ENCODE results near the gene PAK5.

The PAK5 gene

DNA sequence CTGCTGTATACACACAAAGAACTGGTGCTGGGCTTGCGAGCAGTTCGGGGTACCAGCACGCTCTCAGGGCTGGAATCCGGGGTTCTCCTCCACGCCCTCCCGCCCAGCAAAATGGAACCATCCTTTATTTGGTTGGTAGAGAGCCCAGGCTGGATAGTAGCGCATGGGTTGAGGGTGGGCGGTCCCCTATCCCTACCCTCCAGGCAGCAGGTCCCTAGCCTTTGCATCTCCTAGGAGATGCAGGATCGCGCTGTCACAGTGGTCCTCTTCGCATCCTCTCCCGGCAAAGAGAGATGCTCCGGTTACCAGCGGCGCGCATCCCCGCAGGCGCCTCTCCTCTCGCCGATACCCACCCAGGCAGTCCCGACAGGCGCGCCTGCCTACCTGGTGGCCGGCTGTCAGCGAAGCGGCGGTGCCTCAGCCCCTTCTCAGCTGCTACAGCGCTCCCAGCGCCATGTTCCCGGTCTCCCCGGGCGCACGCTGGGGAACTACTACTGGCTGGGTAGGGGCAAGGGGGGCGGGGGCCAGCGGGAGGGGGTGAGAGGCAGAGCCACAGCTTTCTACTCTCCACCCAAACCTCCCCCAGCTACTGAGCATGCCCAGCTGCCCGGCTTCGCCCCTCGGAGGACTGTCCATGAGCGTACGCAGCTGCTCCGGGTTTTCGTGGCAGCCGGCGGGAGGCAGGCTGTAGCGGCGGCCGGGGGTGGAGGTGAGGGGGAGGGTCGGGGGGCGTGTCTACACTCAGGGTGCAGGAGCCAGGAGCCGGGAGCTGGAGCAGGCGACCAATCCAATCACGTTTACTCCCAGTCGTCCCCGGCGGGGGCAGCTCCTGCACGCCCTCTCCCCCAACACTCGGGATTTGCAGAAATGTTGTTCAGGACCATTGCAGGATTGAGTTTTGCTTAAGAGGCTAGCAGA lies at the start of gene PAK5:
Gene PAK5 (minus strand): TSS at position 699 of the 918 bp plus-strand sequence. CDS start 194,748 bp downstream, outside the sequence.
- DNase-seq (ENCODE audit: low read depth): no peak

DNA sequence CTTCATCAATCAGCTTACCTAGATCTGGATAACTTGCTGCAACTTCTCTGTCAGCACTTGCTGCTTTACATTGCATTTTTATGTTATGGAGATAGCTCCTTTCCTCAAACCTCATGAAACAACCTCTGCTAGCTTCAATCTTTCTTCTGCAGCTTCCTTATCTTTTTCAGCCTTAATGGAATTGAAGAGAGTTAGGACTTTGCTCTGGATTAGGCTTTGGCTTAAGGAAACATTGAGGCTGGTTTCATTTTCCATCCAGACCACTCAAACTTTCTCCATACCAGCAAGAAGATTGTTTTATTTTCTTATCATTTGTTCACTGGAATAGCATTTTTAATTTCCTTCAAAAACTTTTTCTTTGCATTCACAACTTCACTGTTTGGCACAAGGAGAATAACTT lies 48.8 kb upstream of the PAK5 start:
- no peak for DNase-seq (ENCODE audit: low read depth)

DNA sequence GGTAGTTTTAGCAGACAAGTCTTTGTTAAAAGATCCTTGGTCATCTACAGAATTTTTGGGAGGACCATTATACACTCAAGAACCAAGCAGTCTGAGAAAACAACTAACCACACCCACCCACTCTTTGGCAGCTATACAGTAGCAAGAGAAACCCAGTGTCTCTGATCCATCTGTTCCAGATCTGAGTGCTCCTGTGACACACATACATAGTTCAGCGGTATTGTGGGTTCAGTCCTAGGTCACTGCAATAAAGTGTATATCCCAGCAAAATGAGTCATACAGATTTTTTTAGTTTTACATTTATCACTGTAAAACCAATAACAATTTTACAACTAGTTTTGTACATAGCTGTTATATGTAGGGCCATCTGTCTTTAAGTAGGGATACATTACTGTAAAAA lies 47.4 kb upstream of the PAK5 start:
- no peak for DNase-seq (ENCODE audit: low read depth)

DNA sequence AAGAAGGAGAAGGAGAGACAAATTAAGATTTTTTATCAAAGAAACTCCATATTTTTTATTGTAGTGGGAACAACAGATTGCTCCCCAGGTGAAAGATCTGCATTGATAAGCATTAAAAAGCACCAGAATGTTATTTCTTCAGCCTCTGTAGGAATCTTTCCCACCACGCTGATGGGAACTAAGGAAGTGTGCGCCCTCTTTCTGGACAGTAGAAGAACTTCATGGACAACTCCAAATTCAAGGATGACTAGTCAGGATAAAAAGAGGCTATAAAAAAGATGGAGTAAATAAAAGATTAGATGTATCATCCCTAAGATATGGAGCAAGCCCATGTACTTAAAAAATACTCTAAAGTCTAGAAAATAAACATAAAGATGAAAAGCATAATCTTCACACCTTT lies 45.8 kb upstream of the PAK5 start:
- no peak for DNase-seq (ENCODE audit: low read depth)

DNA sequence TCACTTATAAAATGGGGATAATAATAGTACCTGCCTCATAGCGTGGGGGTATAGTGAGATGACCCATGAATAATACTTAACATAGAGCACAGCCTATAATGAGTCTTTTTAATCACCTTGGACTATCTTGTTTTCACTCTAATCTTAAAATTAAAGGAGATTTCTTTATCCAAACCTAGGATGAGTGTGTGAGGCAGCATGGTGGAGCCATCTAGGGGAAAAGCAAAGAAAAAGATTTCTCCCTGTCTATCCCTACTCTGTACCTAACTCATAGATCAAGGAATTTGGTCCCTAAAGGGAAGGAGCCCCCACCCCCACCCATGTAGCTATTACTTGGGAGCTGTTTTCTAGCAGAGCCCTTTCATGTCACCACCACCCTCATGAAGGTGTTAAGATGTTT lies 45.2 kb upstream of the PAK5 start:
- DNase-seq (ENCODE audit: low read depth): no peak

DNA sequence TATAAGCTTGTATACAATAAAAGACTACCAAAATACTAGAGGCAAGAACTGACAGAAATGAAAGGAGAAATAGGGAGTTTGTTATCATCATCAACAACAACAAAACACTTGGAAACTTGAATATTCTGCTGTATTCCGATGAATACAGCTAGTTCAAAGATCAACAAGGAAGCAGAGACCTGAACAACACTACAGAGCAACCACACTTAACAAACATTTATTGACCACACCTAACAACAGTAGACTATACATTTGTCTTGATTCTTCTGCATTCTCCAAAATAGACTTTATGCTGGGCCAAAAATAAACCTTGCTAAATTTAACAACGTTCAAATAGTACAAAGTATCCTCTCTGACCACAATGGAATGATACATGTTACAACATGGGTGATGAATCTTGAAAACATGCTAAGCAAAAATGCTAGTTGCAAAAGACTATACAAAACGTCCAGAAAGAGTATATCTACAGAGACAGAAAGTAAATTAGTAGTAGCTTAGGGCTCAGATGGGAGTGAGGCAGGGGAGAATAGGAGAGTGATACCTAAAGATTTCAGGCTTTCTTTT lies 39.1 kb upstream of the PAK5 start:
- DNase-seq (ENCODE audit: low read depth): no peak

DNA sequence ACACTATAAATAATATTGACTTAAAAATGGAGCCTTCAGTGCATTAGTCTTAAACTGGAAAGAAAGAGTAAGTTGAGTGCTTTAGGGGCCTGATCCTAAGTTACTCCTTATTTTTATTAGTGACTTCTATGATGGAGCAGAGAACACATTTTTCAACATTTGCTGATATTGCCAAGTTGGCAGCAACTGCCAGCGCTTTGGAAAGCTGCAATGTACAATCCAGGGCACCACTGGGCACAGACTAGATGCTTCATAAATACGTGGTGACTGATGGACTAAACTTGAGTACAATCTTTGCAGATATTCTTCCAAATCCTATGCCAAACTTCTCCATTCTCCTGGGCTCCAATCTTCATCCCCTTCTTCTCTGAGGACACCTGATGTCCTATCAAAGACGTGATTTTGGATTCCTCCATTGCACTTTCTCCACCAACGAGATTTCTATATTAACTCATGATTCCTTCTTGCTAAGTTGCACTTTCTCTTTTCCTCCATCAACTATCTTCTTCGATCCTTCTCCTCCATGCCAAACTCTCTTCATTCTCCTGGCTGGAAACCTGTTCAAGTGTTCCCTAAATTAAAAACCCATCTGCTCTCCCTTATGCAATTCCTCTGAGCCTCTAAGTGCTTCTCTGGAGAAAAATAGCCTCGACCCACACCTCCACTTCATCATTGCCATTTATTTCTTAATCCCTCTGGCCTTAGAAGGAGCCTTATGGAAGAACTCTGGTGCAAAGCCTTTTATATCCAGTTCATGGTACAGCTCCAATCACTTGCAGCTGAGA lies 28.5 kb upstream of the PAK5 start:
- no peak for DNase-seq (ENCODE audit: low read depth)

DNA sequence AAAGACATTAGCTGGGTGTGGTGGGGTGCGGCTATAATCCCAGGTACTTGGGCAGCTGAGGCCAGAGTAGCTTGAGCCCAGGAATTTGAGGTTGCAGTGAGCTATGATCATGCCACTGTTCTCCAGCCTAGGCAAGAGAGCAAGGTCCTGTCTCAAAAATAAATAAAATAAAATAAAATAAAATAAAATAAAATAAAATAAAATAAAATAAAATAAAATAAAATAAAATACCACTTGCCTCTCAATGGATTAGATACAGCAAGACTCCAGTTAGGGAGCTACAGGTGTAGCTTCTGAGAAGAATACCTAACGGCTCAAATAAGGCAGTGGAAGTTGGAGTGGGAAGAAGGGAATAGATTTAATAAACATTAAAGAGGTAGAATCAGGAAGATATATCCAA lies 13.7 kb upstream of the PAK5 start:
- no peak for DNase-seq (ENCODE audit: low read depth)

DNA sequence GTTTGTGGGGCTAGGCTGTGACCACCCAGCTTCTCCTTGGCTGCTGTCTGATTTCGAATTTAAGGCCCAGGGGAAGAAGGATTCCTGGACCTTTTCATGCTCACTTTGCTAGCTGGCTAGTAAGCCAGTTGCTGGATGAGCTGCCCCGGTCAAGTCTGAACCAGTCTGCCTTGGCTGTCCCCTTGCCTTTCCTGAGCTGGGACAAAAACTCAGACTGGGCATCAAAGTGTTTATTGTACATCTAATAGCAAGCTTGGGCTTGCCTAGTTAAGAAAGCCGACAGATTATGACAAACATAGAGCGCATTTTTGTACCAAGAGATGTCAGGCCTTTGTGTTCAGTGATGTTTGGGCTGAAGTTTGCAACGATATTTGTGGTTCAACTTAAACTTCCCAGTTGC lies 750 bp upstream of the PAK5 start:
- no peak for DNase-seq (ENCODE audit: low read depth)

DNA sequence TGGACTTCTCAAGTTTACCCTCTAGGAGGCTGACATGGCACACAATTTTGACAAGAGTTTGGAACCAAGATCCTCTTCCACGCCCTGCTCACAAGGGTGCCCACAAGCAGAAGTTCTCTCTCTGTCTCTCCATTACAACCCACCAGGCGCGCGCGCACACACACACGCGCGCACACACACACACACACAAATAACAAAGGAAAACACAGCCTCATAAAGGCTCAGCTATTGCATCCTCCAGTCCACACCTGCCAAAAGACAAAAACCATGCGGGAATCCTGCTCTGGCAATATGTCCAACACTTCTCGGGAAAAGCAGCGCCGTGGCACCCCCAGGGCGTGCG lies 870 bp downstream of the PAK5 start:
- no peak for DNase-seq (ENCODE audit: low read depth)

DNA sequence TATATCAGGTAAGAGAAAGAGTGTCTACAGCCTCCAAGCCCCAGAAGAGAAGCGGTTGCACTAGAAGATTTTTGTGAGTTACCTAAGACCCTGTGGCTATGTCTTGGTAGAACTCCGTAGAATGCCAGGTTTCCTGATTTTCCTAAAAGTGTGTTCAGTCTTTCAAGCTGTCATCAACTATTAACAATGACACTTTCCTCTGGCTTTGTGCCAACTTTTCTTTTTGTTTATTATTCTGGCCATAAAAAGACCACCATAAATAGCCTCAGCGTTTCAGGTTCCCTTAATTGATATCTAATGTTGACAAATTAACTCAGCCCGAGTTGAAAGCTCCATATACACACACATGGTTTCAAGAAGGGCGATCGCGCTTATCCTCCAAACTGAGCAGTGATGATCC lies 1.2 kb downstream of the PAK5 start:
- no peak for DNase-seq (ENCODE audit: low read depth)

DNA sequence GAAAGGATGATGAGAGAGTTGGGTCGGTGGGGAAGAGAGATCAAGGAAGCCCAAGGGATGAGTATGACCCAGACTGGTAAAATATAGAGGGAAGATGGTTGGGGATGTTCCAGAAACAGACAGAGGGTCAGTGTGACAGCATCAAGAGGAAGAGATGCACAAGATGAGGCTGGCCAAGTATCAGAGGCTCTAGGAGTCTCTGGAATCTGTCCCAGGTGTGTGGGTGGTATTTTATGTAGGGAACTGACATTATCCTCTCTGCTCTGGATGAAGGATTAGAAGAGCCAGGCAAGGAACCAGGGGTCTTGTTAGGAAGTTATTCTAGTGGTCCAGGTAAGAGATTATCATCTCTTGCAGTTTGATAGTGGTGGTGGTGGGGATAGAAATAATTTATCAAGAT lies 3.6 kb downstream of the PAK5 start:
- no peak for DNase-seq (ENCODE audit: low read depth)

DNA sequence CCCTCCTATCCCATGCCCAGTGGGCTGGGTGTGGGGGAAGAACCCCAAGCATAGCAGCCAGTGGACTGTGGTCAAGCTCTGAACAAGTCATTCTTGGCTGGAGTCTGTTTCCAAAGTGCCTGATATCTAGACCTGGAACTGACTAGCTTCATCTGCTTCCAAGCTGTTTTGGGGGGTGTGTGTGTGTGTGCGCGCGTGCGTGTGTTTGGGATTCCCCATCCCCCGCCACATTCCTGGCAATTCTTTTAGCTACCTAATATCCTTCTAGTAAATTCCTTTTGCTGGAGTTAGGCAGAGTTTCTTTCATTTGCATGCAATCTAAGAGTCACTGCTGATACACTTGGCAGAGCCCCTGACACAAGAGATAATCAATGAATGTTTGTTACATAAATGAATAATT lies 7.8 kb downstream of the PAK5 start:
- DNase-seq (ENCODE audit: low read depth): no peak

DNA sequence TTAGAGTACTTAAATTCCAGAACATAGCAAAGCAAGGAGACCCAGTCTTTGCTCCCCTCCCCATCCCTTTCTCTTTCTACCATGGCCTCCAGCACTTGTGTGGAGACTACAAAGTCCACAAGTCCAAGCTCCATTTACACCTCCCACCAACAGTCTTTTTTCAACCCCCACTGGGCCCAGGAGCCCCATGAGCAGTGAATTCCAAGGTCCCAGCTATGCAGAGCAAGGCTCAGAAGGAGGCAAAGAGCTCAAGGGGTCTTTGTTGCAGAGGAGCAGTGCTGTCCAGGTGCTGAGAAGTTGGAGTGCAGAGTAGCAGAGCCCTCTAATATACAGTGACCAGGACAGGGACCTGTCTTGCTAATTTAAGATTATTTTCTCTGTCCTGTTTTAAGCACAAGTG lies 9.0 kb downstream of the PAK5 start:
- DNase-seq (ENCODE audit: low read depth): no peak

DNA sequence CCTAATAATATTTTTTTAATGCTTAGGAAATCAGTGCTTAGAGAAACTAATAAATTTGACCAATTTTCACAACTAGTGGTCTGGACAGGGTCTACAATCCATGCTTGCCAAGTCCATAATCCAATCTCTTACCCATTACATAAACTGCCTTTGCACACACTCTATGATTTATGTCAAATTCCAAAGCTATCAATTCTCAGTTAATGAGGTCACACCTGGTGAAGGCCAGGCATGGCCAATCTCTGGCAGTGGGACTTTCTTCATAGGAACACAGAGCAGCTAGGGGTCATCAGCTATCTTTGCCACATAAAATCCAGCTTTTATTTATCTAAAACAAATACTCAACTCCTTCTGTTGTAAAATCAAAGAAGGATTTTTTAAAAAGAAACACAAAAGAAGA lies 21.2 kb downstream of the PAK5 start:
- no peak for DNase-seq (ENCODE audit: low read depth)

DNA sequence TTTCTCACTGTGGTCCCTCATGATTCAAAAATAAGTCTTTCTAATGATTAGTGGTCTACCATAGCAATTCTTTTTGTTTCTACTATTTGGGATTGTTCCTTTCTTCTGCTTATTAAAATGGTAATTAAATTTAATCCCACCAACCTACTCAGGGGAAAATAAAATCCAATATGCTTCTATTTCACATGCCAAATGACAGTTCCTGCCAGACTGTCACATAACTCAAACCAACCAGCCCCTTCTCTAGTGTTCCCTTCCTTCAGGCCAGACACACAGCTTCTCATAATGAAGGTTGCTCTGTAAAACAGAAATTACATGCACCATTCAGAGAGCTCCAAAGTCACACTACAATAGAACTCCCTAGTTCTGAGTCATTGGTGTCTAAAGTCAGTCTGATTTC lies 23.2 kb downstream of the PAK5 start:
- DNase-seq (ENCODE audit: low read depth): no peak

DNA sequence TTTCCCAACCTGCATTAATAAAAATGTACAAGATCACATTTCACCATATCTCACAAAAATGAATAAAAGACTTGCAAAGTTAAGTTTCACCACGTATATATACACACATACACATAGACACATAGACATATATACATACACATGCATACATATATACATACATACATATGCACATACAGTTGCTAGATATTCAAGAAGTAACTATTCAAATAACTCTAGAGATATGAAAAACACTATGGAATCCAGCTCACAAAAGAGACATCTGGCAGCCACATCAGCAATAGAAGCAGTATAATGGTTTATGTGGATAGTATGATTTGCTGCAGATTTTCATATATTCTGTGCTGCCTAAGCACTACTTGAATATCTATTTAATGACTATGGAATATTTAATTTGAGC lies 28.1 kb downstream of the PAK5 start:
- DNase-seq (ENCODE audit: low read depth): no peak

DNA sequence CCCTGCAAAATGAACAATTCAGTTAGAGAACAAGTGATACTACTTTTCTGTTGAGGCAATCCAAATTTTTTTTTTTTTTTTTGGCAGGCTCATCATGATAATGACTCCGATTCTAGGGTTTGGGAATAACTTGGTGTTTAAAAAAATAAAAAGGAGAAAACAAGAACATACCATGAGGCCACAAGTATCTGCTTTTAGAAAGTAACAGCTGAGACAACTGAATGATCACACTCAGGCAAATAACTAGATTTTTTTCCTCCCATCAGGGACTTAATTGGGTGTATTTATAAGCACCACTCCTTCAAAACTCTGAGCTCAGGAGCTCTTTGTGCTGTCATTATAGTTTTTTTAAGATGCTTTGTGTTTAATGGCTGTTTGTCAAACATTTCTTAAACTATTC lies 29.6 kb downstream of the PAK5 start:
- no peak for DNase-seq (ENCODE audit: low read depth)

DNA sequence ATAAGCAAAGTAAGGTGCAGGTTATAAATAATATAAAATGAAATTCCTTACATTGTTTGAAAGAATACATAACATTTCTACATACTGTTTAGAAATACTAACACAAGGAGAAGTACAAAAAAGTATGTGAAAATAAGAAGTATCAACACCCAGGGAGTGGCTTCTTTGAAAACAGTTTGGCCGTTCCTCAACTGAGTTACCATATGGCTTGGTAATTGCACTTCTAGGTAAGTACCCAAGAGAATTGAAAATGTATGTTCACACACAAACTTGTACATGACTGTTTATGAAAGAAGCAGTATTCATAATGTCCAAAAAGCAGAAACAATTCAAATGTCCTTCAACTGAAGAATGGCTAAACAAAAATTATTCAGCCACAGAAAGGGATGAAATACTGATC lies 30.7 kb downstream of the PAK5 start:
- no peak for DNase-seq (ENCODE audit: low read depth)

DNA sequence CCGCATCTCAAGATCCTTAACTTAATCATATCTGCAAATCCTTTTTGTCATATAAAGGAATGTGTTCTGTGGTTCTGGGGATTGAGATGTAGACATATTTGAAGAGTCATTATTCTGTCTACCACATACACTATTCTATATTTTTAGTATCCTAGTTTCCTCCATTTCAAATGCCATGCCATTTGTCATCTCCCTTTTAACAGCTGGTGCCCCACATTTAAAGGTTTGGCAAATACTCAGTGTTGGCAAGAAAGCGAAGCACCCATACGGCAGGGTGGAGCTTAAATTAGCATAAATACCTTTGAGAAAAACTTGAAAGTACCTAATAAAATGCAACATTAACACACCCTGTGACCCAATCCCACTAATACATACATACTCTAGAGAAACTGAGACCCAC lies 31.7 kb downstream of the PAK5 start:
- no peak for DNase-seq (ENCODE audit: low read depth)

DNA sequence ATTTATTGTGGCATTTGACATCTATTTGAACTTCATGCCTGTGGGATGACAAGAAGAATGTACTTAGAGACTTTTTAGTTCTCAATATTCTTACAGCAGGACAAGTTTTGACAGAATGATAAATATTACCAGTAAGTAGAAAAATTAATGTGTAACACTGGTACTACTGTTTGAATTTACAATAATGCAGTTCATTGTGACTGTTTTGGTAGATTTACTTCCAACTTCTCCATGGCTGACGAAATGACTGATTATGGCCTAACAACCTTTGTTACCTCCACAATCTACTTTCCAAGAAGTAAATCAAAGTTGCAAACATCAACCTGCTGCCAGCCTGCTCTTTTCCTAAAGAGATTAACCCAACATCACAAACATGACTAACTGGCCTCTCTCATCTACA lies 38.5 kb downstream of the PAK5 start:
- no peak for DNase-seq (ENCODE audit: low read depth)

DNA sequence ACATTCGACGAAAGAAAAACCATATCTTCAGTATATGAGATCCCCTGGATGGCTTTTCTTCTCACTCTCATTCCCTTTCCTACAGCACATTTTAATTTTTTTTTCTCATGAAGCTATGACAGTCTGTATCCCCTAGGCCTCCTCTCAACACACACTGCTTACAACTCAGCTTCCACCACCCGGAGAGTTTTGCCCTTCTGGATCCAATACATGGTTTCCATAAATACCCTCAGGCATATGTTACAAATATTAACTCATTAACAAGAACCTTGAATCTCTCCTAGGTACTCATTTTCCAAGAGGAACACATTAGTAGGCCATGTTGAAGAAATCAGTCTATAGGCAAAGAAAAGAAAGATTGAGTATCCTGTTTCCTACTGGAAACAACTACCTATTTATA lies 44.0 kb downstream of the PAK5 start:
- no peak for DNase-seq (ENCODE audit: low read depth)

DNA sequence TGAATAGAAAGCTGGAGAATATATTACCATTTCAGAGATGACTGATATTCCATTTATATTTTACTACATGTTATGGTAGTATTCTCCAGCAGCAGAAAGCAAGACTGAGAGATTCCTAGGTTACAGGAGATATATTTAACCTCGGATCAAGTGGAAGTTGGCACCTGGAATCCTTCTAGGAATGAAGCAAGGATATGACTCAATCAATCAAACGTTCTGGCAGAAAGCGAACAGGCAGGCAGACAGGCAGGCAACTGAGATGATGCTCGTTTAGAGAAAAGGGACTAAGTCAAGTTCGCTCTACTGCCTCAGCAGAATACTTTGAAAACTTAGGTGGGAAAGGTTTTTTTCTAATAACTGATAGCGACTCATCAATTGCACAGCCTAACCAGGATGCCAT lies 46.2 kb downstream of the PAK5 start:
- no peak for DNase-seq (ENCODE audit: low read depth)

Measured in activated T-cell treated with anti-CD3 and anti-CD28 coated beads for 1 hour (primary cell).